GM19467 (cell line): ENCODE results near the gene SOX3.

ENCODE experiments used
- ATAC-seq: cut with Tn5 transposase; IDR thresholded peaks from one replicate; pipeline ENCODE4 v1.9.1; 2021; ENCODE audit warnings: mild to moderate bottlenecking, moderate library complexity; ENCODE audit not compliant: unreplicated experiment

The SOX3 gene

DNA sequence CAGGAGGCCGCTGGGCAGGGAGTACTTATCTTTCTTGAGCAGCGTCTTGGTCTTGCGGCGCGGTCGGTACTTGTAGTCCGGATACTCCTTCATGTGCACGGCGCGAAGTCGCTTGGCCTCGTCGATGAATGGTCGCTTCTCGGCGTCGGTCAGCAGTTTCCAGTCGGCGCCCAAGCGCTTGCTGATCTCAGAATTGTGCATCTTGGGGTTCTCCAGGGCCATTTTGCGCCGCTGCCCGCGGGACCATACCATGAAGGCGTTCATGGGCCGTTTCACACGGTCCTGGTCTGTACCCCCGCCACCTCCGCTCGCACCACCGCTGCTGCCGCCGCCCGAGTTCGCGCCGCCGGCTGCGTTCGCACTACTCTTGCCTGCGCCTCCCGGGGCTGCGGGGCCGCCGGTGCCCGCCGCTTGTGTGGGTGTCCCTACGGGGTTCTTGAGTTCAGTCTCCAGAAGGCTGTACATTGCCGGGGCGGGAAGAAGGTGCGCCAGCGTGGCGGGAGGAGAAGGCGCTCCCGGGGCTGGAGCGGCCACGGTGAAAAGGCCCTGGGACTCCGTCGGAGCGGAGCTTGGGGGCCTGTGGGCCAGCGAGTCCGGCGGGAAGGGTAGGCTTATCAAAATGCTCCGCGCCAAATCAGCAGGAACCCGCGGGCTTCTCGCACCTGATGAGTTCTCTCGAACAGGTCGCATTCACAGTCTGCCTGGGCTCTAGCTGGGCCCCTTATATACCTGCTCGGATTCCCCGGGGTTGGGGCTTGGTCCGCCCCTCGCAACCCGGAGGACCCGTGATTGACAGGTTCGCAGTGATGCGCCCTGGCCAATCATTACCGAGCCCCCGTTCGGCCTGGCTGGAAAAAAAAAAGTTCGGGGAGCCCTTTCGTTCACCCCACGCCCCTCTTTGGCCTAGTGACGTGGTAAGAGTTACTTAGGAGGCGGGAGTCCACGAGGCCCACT lies at the start of gene SOX3:
Gene SOX3, minus strand, starts transcription at position 699 of the 954 bp plus-strand sequence. Its CDS starts 9 bp downstream, at position 690.
- ATAC-seq, result no peak

DNA sequence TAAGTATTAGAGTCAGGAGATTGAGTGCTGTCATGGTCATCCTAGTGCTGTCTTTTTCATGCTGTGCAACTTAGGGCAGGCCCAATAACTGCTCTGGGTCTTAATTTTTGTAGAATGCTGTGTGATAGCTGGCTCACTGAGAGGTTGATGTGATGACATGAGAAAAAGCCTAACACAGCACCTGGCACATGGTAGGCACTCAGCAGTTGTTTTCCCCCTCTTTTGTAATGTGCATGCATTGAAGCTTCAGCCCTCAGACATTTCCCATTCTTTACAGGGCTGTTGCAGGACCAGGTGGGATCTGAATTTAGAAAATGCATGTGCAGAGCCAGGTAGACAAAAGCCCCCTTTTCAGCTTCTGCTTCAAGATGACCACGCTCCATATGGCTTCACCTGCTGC lies 44.1 kb upstream of the SOX3 start:
- no peak for ATAC-seq

GRCh38 chrX:140526171-140526570 lies 21.3 kb upstream of the SOX3 start:
- ATAC-seq, result no peak

GRCh38 chrX:140525448-140525847 lies 20.6 kb upstream of the SOX3 start:
- no peak for ATAC-seq

GRCh38 chrX:140524556-140524955 lies 19.7 kb upstream of the SOX3 start:
- ATAC-seq, result no peak

DNA sequence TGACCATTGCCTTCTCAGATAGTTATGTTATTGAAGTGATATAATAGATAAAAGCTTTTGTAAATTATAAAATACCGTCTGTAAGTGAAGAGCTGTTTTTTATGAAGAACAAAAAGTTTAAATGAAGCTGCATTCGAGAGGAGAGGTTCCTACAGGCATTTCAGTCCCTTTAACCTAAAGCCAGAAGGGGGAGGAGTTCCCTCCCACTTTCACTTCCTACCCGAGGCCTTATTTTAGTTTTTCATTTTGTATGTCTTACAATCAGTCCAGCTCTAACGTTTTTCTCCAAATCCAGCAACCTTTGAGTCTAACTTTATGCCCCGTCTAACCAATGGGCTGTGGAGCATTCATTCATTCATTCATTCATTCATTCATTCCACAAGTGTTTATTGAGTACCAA lies 16.5 kb upstream of the SOX3 start:
- no peak for ATAC-seq

- no peak for ATAC-seq
These were observed 9.7 kb upstream of the SOX3 start for GRCh38 chrX:140514554-140514953.

- no peak for ATAC-seq
These were observed 6.0 kb upstream of the SOX3 start for GRCh38 chrX:140510895-140511295.

DNA sequence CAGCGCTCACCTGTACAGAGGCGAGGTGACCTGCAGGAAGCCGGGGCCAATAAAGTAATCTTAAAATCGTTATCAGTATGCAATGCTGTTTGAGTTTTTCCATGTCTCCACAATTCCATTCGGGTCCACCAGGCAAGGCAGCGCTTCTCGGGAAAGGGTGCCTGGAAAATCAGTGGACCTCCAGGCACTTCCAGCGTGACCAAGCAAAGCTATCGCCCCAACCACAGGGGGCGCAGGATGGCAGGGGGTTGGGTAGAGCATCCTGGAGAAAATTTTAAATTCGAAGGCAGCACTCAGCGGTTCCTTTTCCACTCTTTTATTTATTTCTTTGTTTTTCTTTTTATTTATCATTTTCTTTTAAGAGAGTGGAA lies 5.4 kb upstream of the SOX3 start:
- ATAC-seq, result no peak

DNA sequence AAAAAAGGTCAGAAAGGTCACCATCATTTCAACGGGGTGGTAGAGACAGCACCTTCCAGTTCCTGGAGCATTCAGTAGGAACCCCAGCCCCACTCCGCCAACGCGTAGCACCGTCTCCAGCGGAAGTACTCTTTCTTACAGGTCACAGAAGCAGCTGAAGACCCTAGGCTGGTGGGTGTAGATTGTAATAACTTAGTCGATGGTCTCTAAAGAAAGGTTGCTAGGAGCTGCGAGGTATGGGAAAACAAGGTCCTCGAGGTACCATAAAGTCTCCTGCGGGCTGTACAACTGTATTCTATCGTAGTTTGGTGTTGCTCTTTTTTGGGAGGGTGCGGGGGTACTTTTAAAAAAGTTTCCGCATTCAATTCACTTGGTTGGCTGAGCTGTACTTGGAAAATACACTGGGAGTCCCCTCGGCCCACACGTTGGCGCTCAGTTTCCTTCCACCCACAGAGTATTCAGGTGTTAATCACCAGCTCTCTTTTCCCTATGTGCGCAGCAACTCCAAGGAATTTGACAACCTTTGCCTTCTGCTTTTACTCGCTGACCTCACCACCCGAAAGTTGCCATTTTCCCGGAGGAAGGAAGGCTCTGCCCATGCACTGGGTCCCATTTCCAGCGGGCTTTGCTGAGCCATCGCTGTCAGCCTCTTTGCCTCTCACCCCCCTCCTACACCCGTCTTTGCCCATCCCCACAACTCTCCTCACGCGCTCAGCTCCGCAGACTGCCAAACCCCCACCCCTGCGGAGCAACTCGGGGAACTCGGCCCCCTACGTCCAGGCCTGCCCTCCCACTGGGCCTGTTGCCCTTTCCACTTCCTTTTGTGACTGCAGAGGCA lies 4.8 kb upstream of the SOX3 start:
- no peak for ATAC-seq

- no peak for ATAC-seq
These were observed 4.1 kb upstream of the SOX3 start for GRCh38 chrX:140508958-140509357.

DNA sequence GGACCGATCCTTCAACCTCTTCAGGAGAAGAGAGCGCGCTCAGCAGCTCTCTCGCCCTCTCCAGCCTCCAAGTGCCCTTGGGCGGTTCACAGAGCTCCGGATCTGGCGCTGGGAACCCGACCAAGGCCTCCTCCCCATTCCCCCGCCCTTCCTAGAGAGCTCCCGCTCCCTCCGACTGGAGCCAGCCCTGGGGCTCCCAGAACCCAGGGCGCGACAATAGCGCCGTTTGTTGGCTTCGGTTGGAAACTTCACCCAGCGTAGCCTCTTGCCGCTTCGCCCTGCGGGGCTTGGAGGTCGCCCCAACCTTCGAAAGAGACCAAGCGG lies 3.1 kb upstream of the SOX3 start:
- ATAC-seq, result no peak

DNA sequence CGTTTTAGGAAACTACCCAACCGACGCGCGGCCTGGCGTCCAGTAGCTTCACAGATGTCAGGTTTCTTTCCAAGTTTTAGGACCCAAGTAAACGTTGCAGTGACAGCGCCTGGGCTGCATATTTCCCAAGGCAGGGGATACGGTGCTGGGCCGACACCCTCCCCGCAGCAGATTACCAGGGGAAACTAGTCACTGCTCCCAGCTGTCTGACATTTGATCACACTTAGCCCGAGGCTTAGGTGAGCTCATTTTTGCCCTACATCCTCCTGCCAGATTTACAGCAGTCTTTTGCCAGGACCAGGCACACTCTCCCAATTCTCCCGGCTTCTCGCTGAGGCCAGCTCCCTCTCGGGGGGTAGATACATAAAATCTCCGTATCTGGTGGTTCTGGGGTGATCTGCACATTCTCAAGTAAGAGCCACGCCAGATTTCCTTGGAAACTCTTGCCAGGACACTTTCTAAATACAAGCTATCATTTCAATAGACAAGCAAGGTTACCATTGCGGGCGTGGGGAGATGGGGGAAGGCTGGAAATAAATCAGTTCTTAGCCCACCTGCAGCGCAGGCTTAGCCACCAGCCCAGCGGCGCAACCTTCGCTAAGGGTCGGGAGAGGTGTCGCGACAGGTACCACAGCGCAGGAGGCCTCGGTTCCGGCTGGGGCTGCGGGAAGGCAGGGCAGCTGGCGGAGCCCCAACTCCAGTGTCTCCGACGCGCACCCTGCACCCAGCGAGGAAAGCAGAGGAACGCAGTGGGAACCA lies 2.5 kb upstream of the SOX3 start:
- no peak for ATAC-seq

- no peak for ATAC-seq
These were observed 810 bp upstream of the SOX3 start for GRCh38 chrX:140505421-140506337.

- ATAC-seq, result no peak
These were observed 1.0 kb downstream of the SOX3 start for GRCh38 chrX:140503714-140504351.

- no peak for ATAC-seq
These were observed 1.6 kb downstream of the SOX3 start for GRCh38 chrX:140503238-140503601.

DNA sequence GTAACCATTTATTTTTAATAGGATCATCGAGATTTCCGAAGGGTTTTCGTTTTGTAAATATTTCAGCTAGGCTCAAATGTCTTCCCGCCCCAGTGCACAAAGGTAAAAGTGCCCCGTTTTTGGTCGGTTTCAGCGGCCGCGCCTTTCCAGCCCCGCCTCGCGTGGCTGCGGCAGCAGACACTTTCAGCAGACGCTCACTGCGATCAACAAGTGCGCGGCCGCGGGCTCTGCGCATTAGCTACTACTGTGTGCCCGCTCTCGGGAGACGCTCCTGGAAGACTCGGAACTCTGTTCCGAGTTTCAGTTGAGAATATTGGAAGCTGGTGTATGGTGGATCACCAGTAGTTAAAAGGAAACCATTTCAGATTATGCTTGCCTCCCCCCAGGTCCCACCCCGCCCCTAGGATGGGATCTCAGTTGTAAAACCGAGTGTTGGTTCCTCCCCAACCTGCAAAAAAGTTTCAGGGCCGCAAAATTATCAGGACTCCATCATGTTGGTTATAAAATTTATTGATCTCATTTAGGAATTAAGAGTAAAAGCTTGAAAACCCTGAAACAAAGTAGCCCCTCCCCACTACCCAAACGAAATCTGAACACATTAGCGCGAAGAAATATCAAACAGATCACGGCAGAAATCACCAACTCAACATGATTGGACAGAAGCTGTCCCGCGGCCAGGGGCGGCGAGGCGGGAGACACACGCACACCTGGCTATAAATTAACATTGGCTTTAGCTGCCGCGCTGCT lies 2.2 kb downstream of the SOX3 start:
- ATAC-seq, result no peak

DNA sequence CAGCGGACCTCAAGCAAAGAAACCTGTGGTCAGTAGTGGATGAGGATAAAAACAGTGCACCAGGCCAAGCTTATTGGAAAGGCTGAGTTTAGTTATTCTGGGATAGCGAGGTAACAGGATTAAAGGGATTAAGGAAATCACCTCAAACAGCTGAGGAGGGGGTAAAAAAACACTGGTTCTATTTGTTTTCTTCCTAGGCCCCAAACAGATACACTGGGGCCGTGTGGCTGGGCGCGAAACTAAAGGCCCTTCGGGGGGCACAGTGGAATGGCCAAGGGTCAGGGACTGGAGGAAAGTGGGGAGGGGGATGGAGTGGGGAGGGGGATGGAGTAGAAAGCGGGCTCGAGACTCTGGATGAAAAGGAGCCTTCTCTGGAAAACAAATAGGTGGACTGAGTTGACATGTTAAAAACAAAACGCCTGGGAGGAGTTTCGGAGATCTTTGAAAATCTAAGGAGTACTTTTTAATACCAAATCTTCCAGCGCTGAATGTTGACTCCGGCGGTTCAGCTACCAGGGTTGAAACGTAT lies 2.9 kb downstream of the SOX3 start:
- ATAC-seq, result no peak

DNA sequence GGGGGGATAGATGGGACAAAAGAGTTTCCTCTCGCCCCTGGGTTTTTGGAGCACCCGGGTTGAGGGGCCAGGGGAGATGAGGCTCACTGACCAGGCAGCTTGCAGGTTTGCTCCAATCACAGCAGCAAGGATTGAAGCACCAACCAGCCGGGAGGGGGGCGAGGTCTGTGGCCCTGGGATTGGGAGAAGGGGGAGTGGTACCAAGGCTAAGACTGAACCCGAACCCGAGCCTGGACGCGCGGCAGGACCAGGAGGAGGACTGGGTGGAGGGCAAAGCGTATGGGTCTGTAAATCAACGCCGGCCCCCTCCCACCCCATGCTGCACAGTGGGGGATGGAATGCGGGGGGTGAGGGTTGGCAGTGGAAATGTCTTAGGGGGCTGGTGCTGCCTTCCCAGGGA lies 3.5 kb downstream of the SOX3 start:
- ATAC-seq, result no peak
